GM12865 (cell line): ENCODE data around the gene MROH7.

ENCODE experiments used
- DNase-seq: peaks from one replicate; pipeline ENCODE4 v3.0.0; 2010; ENCODE audit warnings: low read depth
- H3K4me3 ChIP-seq: 2 replicates; pipeline ENCODE4 v1.5.1; 2011; ENCODE audit warnings: mild to moderate bottlenecking, low read depth, low read length, control low read depth
- TF ChIP-seq, protein P1 (sequence below): IDR thresholded peaks from 2 replicates; pipeline ENCODE4 v1.5.1; 2011; ENCODE audit warnings: low read length, control low read depth, low read depth, inconsistent platforms; ENCODE audit not compliant: insufficient read depth; ENCODE audit errors: missing control alignments

The MROH7 gene

DNA sequence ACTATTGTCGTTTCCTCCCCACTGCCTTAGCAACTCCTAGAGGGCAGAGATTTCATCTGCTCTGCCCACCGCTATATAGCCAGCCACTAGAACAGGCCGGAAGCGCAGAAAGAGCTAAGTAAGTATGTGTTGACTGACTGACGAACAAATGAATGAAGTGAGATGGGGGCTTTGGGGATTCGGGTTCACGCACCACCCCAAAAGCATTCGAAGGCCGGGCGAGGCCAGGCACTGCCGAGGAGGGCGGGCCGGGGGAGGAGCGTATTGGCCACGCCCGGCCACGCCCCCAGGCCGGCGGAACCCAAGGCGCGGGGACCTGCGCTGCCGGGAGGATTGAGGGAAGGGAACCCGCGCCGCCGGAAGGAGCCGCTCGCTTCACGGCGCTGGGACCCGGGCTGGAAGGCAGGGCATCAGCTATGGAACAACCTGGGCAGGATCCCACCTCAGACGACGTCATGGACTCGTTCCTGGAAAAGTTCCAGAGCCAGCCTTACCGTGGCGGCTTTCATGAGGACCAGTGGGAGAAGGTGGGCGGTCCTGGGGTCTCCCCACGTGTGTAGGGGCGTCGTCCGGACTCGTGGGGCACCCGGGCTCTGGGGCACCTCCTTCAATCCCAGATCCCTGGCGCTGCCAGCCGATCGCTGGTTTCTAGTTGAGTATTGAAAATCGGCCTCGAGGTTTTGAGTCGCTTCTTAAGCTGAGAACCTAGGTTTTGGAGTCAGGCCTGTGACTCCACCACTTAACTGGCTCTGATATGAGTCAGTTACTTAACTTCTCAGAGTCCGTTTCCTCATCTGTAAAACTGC lies 74.1 kb downstream of the MROH7 start, which contains the start of gene TTC4:
TSS of gene TTC4 (plus strand) at position 369 of the 806 bp plus-strand sequence. CDS start at position 417, 48 bp downstream.
- TF ChIP-seq, protein P1, sequence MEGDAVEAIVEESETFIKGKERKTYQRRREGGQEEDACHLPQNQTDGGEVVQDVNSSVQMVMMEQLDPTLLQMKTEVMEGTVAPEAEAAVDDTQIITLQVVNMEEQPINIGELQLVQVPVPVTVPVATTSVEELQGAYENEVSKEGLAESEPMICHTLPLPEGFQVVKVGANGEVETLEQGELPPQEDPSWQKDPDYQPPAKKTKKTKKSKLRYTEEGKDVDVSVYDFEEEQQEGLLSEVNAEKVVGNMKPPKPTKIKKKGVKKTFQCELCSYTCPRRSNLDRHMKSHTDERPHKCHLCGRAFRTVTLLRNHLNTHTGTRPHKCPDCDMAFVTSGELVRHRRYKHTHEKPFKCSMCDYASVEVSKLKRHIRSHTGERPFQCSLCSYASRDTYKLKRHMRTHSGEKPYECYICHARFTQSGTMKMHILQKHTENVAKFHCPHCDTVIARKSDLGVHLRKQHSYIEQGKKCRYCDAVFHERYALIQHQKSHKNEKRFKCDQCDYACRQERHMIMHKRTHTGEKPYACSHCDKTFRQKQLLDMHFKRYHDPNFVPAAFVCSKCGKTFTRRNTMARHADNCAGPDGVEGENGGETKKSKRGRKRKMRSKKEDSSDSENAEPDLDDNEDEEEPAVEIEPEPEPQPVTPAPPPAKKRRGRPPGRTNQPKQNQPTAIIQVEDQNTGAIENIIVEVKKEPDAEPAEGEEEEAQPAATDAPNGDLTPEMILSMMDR = no peak

DNA sequence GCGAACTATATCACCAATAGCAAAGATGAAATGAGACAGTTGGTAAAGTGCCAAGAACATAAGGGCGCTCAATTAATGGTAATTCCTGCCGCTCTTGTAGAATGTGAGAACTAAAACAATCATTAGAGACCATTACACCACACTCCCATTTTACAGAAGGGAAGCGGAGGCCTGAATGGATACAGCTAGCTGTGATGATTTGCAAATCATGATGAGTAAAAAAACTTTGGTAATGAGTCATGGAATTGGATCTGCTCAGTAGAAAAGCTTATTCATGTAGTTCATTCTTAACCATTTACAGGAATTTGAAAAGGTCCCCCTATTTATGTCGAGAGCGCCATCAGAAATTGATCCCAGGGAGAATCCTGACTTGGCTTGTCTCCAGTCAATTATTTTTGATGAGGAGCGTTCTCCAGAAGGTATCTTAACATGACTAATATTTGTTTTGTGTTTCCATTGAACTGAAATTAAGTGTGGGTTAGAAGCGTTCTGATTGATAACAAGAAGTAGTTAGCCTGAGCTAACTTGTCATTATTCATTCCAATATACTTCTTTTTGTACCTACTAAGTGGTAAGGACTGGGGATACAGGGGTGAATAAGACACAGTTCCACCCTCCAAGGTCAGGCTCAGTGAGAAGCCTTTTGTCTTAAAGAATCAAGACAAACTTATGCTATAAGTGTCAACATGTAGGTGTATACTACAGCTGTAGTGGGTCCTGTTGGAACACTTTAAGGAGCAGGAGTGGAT lies 74.9 kb downstream of the MROH7 start:
- no peak for DNase-seq
- TF ChIP-seq, protein P1 = no peak
- H3K4me3 ChIP-seq = peak overlapping the region; percentile 72

More for the DNA sequence above, 74.1 kb downstream of the MROH7 start, which contains the start of gene TTC4:
- peak; percentile 89 for DNase-seq
- H3K4me3 ChIP-seq = peak within 1 kb of the TSS; percentile 72

DNA sequence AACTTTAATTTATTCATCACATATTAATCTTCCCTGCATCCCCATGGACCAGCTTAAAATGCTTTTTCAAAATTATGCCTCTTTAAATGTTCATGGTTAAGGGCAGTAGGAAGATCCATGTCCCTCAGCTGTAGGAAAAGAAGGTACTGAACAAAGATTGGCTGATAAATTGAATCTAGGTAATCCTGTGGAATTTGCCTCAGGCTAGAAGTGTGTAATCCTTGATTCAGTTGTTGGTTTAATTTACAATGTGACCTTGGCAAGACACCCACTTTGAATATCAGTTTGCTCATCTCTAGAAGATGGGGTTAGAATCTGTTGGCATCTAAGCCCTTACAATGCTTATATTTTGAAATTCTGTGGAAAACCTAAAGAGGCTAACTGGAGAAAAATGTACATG lies 80.1 kb downstream of the MROH7 start:
- no peak for DNase-seq
- TF ChIP-seq, protein P1 = no peak
- no peak overlapping the region for H3K4me3 ChIP-seq

DNA sequence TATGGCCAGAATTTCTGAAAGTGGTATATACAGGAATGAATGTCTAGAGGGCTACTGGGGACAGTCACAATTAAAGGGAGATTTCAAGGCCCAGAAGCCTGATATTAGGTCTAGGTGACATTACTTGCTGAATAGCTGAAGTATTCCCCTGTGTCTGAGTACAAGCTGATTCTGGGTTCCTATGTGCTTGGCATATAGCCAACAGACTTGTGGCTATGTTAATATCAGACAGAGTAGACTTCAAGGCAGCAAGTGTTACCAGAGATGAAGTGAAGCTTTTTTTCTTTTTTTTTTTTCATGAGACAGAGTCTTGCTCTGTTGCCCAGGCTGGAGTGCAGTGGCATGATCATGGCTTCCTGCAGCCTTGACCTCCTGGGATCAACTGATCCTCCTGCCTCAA lies 82.4 kb downstream of the MROH7 start:
- DNase-seq = no peak
- TF ChIP-seq, protein P1 = no peak
- H3K4me3 ChIP-seq = no peak overlapping the region

DNA sequence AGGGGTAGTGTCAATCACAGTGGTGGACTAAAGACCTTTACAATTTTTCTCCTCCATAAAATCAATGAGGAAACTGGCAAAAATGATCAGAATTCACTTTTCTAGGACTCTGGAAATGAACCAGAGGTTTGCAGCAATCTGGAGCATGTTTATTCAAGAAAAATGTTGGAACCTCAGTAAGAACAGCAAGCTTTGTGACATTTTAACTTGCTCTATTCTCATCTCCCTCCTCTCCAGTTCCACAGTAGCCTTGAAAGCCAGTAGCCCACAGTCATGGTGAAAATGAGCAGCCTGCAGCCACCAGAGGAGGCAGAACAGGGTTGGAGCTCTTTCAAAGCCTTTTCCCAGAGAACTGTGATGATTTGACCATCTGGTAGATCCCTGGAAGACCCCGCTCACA lies 83.2 kb downstream of the MROH7 start:
- no peak for DNase-seq
- no peak overlapping the region for H3K4me3 ChIP-seq
- TF ChIP-seq, protein P1 = no peak

DNA sequence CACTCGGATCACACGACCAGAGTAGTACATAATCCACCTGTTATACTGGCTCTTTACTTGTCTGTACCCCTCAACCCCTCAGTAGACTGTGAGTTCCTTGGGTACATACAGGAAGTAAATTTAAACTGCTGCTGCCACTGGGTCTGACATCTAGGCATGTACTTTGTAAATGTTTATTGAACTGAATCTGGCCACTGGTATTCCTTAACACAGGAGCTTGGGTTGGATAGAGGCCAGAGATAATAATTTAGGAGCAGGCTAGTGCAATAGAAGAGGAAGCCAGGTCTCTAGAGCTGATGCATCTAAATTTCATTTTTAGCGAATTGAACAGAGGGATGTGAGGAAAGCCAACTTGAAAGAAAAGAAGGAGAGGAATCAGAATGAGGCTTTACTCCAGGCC lies 86.4 kb downstream of the MROH7 start:
- TF ChIP-seq, protein P1 = no peak
- no peak for DNase-seq
- H3K4me3 ChIP-seq = no peak overlapping the region

DNA sequence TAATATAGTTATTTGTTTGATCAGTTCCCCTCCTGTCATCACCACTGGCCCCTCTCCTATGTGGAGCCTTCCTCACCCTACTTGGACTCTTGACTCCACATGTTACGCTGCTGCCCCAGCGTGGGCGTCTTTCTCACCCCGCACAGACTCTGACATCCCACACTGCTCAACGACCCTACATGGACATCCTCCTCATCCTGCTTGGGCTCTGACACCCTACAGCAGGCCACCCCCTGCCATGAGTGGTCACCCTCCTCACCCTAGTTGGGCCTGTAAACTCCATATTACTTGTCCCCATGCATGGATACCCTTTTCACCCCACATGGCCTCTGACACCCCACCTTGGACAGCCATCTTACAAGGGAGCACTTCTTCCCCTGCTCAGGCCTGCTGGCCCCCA lies 95.1 kb downstream of the MROH7 start:
- no peak overlapping the region for H3K4me3 ChIP-seq

More for the DNA sequence above, 95.1 kb downstream of the MROH7 start:
- DNase-seq = no peak
- TF ChIP-seq, protein P1 = no peak
